Effector CD8-positive, alpha-beta T cell (primary cell): ENCODE data around the gene GFOD2.

Source experiments
- DNase-seq: peaks from one replicate; lab custom pipeline; 2025; lab: John Stamatoyannopoulos, UW

The GFOD2 gene

GRCh38 chr16:67645397-67646121 is 73.6 kb downstream of the GFOD2 start:
- no peak for DNase-seq

GRCh38 chr16:67644038-67644437 is 75.1 kb downstream of the GFOD2 start:
- no peak for DNase-seq

GRCh38 chr16:67641779-67642708 is 77.1 kb downstream of the GFOD2 start:
- DNase-seq, result no peak

GRCh38 chr16:67637625-67638024 is 81.5 kb downstream of the GFOD2 start:
- no peak for DNase-seq

GRCh38 chr16:67636713-67637112 is 82.4 kb downstream of the GFOD2 start:
- no peak for DNase-seq

- DNase-seq, result no peak
These were observed 86.5 kb downstream of the GFOD2 start for GRCh38 chr16:67632415-67633172.

- DNase-seq, result no peak
These were observed 90.9 kb downstream of the GFOD2 start for GRCh38 chr16:67628216-67628615.
